Osteocyte (in vitro differentiated cells): ENCODE data around the gene SLC11A1. TPM values are rescaled to one million over a fixed set of nuclear protein-coding genes. Genes with fewer than 3 reads are reported as not detected.

Experiments used
- DNase-seq: peaks from one replicate; pipeline ENCODE4 v3.0.0; 2021; ENCODE audit warnings: mixed read lengths; ENCODE audit not compliant: unreplicated experiment; ENCODE audit errors: extremely low spot score
- H3K27ac Mint-ChIP-seq: one replicate; pipeline ENCODE4 v1.8.0; 2021; ENCODE audit warnings: mild to moderate bottlenecking, mixed read lengths; ENCODE audit not compliant: unreplicated experiment
- H3K27me3 Mint-ChIP-seq: one replicate; pipeline ENCODE4 v1.8.0; 2021; ENCODE audit warnings: mixed read lengths; ENCODE audit not compliant: unreplicated experiment
- H3K36me3 Mint-ChIP-seq: one replicate; pipeline ENCODE4 v1.8.0; 2021; ENCODE audit warnings: mixed read lengths; ENCODE audit not compliant: unreplicated experiment
- H3K4me1 Mint-ChIP-seq: one replicate; pipeline ENCODE4 v1.8.0; 2021; ENCODE audit warnings: mixed read lengths; ENCODE audit not compliant: unreplicated experiment
- H3K4me3 Mint-ChIP-seq: one replicate; pipeline ENCODE4 v1.8.0; 2021; ENCODE audit warnings: mild to moderate bottlenecking, moderate library complexity, mixed read lengths; ENCODE audit not compliant: unreplicated experiment
- H3K9me3 Mint-ChIP-seq: one replicate; pipeline ENCODE4 v1.8.0; 2021; ENCODE audit warnings: mixed read lengths; ENCODE audit not compliant: unreplicated experiment
- CTCF ChIP-seq: fragments of 200-600 bp; sonication (generic); IDR thresholded peaks from 2 replicates; pipeline ENCODE4 v1.5.0; 2021; ENCODE audit warnings: antibody characterized with exemption, mild to moderate bottlenecking, moderate library complexity
- total RNA-seq: library from RNA; stranded (reverse); gene quantifications from 2 replicates; pipeline ENCODE4 v1.2.1, GENCODE V29; 2021

The SLC11A1 gene
- total RNA-seq, 1 donor from 2014 or later, result 0.16 TPM

- no peaks in the 10 kb centered on the region for H3K36me3 Mint-ChIP-seq
- no peaks in the 10 kb centered on the region for H3K9me3 Mint-ChIP-seq
- no peak overlapping the region for H3K27ac Mint-ChIP-seq
Observed at GRCh38 chr2:218425531-218425930, 43.5 kb downstream of the SLC11A1 start.

GRCh38 chr2:218427741-218428140, 45.7 kb downstream of the SLC11A1 start:
- Mint-ChIP-seq H3K4me3 (no peak overlapping the region), H3K9me3 (no peaks in the 10 kb centered on the region), H3K27me3 (no peaks in the 10 kb centered on the region), H3K27ac (no peak overlapping the region), H3K36me3 (no peaks in the 10 kb centered on the region), H3K4me1 (no peaks in the 10 kb centered on the region)
- DNase-seq, result no peak
- no peak for TF ChIP-seq CTCF

More at GRCh38 chr2:218425531-218425930, 43.5 kb downstream of the SLC11A1 start:
- no peak for TF ChIP-seq CTCF
- no peak overlapping the region for H3K4me3 Mint-ChIP-seq
- H3K4me1 Mint-ChIP-seq, result no peaks in the 10 kb centered on the region
- no peak for DNase-seq
- no peaks in the 10 kb centered on the region for H3K27me3 Mint-ChIP-seq

GRCh38 chr2:218428846-218429558, 46.9 kb downstream of the SLC11A1 start:
- H3K27me3 Mint-ChIP-seq, result no peaks in the 10 kb centered on the region
- no peaks in the 10 kb centered on the region for H3K9me3 Mint-ChIP-seq
- DNase-seq, result no peak
- no peak overlapping the region for H3K4me3 Mint-ChIP-seq
- no peak for TF ChIP-seq CTCF
- H3K27ac Mint-ChIP-seq, result no peak overlapping the region
- H3K4me1 Mint-ChIP-seq, result no peaks in the 10 kb centered on the region
- no peaks in the 10 kb centered on the region for H3K36me3 Mint-ChIP-seq

GRCh38 chr2:218429911-218430692, 48.0 kb downstream of the SLC11A1 start:
- Mint-ChIP-seq H3K27me3 (no peaks in the 10 kb centered on the region), H3K36me3 (no peaks in the 10 kb centered on the region), H3K4me3 (no peak overlapping the region), H3K27ac (no peak overlapping the region), H3K4me1 (no peaks in the 10 kb centered on the region), H3K9me3 (no peaks in the 10 kb centered on the region)
- TF ChIP-seq CTCF, result no peak
- no peak for DNase-seq

- Mint-ChIP-seq H3K27ac (no peak overlapping the region), H3K4me3 (no peak overlapping the region)
- no peak for DNase-seq
Observed at GRCh38 chr2:218430721-218431120, 48.6 kb downstream of the SLC11A1 start.

More at GRCh38 chr2:218430721-218431120, 48.6 kb downstream of the SLC11A1 start:
- H3K9me3 Mint-ChIP-seq, result no peaks in the 10 kb centered on the region
- H3K36me3 Mint-ChIP-seq, result no peaks in the 10 kb centered on the region
- no peaks in the 10 kb centered on the region for H3K27me3 Mint-ChIP-seq
- H3K4me1 Mint-ChIP-seq, result no peaks in the 10 kb centered on the region
- no peak for TF ChIP-seq CTCF
